Amygdala (tissue), 56 donors: ENCODE results near the gene FAM81B.

Experiments used
- DNase-seq, 56 donors: peaks; one replicate each; lab custom pipeline; 2025; lab: John Stamatoyannopoulos, UW

The FAM81B gene

DNA sequence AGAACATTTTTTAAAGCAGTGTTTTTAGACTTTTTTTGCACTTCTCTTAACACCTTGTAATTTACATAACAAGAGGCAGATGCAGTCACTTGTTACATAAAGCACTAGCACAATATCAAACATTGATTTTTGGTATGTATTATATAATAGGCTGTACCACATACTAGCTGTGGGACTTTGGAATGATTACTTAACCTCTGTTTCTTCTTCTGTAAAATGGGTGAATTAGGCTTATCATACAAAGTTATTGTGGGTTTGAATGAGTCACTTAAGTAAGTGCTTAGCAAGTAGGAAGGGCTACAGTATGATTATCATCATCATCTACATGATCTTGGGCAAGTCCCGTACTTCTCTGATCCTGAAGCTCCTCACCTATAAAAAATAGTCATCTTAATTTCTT, 2.1 kb downstream of the FAM81B start:
- no peak for DNase-seq

DNA sequence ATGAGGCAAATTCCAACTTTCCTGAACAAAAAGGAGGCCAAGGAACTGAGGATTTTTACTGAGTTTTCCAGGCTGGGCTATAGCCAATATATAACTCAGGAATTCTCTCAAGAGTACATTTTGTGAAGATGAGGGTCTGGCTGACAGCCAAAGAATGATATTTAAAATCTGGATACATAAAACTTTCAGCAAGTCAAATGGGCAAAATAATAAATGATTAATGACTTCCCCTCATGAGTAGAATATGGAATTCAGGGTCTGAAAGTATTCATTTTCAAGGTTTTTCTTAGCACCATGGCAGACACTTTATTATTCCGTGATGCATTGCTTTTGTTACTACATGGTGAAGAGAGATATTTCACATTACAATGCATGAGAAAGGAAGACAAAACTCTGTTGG, 7.8 kb downstream of the FAM81B start:
- DNase-seq, result no peak

DNA sequence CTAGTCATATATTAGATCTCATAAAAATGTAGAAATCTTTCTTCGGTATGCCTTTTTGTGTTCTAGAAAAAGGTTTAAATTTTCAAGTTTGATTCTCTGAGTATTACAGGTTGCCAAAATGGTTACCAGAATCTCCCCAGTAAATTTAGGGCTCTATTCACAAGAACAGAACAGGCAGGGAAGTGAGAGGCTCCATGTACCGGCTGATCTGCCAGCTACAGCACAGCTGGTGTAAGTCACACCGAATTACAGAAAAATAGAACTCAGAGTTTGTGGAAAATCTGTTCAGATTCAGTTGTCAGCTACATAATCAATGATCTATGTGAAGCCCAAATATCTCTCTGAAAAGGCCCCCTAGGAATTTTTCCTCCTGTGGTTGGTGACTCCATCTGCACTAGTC, 10.5 kb downstream of the FAM81B start:
- DNase-seq, result peak in 5 of 56 donors; percentile 2 to 34 (median 6)

DNA sequence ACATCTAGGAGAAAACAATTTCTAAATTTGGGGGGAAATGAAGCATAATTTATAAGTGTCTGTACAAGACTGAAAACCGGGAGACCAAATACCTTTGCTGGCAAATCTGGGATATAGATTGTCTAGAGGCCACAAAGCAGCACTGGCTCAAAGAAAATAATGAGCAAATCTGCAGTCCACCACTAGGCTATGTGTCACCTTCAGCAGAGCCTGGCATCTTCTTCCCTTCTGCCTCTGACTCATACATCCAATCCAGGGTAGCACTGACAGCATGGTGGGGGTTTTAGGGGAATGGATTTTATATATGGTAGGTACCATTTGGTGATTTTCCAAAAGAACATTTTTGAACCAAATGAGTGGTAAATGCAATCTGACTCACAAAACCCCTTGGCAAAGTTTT, 12.8 kb downstream of the FAM81B start:
- DNase-seq, result no peak

DNA sequence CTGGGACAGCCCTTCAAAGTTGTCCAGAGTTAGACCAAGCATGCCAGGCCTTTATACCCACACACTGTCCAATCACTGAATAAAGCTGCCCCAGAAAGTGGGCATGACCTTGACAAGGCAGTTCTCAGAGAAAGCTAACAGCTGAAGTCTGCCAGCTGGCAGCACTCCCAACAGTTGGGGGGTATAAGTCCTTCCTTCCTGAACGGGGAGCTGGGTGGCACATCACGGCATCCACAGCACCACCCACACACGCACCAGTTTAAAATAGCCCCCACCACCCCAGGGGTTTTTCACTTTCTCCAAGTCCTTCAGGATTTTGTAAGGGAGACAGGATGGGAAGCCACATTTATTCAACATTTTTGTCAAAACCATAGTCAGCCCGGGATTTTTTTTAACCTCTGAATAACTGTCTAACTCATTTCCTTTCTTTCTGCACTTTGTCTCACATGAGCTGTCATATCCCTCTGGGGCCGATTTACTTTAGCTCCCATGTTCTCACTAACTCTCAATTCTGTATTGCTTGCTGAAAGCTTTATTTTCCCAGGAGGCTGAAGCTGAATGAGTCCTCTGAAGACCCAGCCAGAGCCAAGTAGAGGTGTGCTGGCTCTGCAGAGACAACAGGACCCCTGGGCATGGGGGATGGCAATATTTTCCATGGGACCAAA, 15.4 kb downstream of the FAM81B start:
- no peak for DNase-seq

DNA sequence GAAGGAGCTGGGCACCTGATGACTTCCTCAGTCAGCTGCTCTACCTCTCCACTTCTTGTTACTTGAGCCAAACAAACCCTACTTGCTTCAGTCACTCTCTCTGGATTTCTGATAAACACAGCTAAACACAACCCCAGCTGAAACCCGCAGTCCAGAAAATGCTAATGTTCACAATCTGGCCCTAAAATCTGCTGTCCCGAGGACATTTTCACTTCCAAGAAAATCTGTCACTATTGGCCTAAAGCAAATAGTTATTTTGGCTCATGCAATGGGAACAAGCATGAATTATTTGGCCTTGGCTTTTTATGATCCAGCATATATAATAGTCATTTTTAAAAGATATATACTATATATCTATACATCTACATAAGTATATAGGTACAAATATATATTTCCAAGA, 19.1 kb downstream of the FAM81B start:
- no peak for DNase-seq

DNA sequence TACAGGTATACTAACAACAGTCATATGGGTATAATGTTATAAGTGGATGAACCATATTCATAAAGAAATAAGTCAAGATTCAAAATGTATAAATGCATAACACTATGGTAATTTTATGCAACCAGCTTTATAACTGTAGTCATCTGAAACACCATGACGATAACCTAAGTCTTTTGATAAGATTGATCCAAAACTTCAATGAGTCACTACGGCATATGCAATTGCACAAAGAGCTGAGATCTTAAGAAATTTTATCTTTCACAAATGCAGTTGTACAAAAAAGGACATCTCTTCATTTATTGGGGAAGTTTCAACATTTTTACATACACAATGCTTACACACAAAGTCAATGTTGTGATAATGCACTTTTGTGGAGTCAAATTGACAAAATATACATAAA, 20.3 kb downstream of the FAM81B start:
- no peak for DNase-seq

DNA sequence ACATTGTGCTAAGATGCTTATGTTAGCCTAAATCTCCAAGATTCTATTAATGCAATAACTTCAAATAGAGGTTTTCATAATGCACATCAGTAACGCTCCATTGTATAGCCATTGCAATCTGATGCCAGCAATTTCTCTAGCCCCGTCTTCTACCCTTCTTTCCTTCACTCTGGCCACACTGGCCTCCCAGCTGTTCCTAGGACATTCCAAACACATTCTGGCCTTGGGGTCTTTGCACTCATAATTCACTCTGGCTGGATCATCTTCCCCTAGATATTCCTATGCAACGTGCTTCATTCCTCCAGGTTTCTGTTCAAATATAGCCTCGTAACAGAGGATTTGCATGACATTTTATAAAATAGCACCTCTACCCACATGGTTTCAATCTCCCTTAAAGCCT, 23.3 kb downstream of the FAM81B start:
- DNase-seq, result no peak

DNA sequence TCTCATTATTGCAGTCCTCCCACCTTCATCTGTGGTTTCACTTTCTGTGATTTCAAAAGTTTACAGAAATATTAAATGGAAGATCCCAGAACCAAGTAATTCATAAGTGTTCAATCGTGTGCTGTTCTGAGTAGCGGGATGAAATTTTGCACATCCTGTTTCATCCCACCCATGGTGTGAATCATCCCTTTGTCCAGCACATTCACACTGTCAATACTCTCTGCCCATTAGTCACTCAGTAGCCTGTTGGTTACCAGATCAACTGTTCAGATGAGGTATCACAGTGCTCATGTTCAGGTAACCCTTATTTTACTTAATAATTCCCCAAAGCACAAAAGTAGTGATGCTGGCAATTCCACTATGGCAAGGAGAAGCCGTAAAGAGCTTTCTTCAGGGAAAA, 26.8 kb downstream of the FAM81B start:
- DNase-seq, result no peak

DNA sequence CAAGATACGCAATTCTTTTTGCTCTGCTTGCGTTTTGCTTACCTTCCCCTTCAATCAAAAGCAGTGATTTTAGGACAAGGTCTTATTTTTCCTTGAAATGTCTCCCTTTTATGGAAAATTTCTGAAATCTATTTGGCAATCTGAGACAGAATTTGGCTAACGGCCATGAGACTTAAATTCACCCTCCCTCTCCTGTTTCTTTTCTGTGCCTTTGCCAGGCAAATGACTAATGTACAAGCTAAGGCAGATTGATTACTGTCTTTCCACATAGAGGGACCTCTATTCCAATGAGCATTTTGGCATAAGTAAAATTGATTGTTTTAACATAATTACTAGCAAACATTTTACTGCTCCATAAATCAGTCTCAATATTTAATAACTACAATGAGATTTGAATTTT, 31.7 kb downstream of the FAM81B start:
- no peak for DNase-seq

DNA sequence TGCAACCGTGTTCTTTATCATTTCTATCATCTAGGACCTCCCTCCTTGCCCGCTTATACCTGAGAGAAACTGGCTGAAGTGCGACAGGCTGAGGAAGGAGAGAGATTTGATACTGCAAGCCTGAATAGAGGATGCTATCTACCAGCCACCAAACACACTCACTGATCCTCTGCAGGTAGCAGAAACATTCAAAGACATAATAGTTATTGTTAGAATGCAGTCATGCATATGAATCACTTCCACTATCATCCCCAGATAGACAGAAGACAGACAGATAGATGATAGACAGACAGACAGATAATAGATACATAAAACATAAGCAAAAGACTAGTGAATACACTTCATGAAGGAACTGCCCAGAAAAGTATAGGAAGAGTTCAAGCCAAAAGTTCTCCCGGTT, 32.9 kb downstream of the FAM81B start:
- DNase-seq, result no peak

DNA sequence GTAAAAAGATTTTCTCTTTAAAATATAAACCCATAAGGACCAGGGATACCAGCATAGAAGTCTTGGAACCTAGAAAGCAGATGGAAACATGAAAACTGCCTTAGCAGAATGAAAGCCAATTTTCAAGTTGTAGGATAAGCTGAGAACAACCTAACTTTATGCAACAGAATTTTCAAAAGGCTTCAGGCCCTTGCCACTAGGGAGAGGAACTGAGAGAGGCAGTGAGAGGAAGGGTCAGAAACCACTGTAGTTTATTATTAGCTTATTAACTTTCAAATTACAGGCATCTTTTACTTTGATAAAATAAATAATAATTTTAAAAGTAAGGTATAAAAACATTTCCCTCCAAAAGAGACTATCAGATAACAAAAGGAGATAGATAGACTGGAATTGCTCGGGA, 33.4 kb downstream of the FAM81B start:
- DNase-seq, result no peak

DNA sequence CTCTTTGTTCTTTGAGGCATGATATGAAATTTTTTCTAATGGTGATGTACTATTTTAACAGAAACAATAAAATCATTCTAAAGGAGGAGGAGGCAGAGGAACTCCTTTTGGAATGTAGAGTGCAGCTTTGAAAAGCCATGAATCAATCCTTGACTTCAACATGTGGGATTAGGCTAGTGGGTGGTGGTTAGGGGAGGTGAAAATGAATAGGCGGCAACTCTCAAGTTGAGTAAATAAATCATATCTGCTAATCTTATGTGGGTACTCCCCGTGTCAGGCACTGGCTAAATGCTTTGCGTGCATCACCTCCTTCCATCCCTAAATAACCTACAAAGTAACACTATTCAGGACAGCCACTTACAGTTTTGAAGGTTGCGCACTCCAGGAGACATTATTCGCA, 35.1 kb downstream of the FAM81B start:
- DNase-seq, result no peak

DNA sequence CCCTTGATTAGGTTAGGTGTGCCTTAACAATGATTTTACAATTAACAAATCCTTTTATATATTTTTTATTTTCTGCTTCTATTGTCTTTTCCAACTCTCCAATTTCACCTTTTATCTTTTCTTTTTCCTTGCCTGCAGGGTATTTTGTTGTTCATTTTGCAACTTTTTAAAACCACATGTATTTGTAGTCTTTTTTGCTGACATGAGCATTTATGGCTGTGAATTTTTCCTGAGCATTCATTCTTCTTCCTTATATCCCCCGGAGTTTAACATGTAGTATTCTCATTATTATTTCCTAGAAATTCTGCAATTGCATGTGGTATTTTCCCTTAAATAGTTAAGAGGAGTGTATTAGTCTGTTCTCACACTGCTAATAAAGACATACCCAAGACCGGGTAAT, 41.6 kb downstream of the FAM81B start:
- DNase-seq, result no peak

DNA sequence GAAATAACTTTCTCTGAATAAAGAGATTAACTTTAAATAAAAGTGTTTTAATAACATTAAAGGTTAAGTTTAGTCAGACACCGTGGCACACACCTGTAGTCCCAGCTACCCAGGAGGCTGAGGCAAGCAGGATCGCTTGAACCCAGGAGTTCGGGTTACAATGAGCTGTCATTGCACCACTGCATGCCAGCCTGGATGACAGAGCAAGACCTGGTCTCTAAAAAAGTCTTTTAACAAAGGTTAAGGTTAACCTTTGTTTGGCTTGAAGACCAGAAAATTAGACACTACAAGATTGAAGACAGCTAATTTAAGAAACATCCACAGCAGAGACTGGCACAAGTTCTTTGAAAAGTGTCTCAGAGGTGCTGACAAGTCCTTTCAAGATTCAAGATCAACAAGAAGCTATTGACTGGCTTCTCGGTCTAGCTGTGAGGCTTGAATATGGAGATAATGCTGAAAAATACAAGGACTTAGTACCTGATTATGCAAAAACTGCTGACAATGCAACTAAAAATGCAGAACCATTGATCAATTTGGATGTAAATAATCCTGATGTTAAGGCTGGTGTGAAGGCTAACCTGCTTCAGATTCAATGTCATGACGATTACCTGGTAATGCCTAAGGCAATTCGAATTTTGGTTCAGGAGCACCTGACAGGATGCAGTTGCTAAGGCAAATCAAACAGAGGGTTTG, 48.8 kb downstream of the FAM81B start:
- no peak for DNase-seq

DNA sequence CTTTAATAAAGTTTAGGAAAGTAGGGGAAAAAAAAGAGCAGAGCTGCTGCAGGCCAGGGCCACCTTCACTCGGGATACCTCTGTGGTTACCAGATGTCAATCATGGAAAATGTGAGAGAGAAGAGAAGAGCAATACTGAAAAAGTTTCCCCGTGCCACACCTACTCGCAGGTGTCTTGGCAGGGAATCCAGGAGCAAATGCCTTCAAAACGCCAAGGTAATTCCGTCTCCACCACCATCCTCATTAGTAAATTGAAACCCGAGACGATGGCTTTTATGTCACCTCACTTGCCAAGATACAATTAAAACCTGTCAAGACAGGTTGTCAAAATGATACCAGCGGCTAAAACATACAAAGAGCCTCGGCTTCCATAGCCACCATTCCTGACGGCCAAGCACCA, 49.7 kb downstream of the FAM81B start:
- DNase-seq, result no peak

DNA sequence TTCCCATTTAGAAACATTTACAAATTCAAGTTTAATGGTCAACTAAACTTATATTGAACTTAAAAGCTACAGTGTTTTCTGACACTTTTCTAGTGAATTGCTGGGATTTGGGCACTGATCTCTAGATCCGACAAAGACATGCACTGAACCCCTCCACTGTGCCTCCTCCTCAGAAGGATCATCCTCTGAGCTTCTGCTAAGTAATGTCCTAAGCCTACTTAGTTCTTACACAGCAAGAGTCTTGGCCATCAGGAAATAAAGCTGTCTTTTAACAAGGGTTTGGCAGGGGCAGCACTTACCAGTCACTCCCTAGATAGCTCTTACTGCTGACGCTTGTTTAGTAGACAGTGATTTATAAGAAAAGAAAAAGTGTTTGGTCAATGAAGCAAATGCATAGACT, 50.5 kb downstream of the FAM81B start:
- no peak for DNase-seq

DNA sequence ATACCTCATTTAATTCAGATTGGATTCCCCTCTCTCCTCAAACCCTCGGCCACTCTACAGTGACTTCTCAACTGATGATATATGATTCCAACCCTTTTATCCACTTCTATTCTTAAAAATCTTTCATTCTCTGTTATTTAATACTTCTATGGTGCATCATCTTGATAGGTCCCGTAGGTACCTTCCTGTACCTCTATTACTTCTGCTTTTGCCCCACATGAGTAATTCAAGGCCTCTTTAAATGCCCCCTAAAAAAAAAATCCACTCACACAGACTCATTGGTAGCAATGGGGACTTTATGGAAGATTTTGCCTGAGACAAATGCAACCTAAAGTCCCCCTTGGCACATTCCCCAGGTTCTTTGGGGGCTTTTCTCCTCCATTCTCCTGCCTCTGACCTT, 54.3 kb downstream of the FAM81B start:
- DNase-seq, result no peak

DNA sequence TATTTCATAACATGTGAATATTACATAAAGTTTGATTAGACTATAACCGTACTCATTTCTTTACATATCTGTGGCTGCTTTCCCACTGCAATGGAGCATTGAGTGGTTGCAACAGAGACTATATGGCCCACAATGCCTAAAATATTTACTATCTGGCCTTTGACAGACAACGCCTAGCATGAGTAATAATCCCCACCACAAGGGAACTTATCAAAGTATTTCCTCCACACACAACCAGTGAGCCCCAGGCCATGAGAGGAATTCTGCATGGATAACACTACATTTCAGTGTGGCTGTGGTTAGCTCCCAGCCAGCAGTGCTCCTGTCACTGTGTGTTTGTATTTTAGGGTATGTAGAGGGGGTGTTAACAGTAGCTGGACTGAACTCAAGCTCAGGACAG, 54.8 kb downstream of the FAM81B start:
- DNase-seq, result no peak

DNA sequence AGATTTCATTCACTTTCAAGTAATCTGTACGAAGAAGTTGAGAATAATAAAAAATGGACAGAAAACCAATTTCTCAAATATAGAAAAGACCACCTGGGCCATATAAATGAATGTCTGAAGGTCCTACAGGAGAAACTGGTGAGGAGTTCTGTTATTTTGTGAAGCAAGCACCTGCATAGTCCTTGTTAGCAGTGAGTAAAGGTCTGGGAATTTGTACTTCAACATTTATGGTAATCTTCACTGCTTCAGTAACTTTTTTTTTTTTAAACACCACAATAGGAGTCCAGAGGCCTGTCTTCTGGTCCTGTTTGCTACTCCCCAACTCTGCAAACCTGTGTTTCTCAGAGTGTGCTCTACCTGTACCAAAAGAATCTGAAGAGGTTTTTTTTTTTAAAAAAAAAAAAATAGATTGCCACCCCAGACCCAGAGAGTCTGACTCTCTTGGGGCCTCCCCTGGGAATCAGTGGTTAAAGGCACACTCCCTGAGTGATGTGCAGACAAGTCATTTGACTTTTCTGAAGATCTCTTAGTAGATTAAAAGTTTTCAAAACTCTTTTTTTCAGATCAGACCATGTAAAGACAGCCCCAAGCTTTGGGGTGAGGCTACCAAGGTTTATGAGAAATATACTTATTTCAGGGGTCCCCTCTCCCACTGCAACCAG, 55.5 kb downstream of the FAM81B start:
- no peak for DNase-seq

DNA sequence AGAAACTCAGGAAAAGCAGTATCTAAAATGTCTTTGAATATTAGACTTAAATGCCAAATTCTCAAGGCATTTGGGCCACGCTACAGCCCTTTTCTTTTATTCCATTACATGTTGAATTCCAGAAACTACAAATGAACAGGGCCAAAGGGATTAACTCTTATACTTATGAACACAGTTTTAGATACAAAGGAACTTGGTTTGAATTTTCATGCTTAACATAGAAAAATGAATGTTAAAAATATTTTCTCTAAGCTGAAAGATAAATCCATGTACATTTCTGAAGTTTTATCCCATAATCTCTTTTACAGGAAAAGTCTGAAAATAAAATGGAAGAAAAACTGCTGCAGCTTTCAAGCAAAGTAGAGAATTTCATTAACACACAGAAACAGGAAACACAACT, 56.8 kb downstream of the FAM81B start:
- DNase-seq, result no peak

DNA sequence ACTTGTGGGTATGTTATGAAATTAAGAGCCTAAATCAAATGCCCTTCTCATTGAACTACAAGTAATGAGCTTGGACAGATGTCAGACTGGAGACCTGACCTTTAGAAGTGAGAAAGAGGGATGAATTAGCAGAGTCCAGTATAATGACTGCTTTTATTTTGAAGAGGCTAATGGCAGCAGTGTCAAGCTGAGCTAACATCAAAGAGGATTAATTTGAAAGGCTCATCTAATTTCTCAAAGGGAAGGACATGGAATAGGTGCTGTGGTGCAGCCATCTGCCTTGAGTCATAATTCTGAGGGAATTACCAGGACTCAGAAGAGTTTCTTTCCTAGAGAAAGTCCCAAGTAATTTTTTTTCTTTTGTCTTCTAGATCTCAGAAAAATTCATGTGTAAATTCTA, 57.6 kb downstream of the FAM81B start:
- no peak for DNase-seq
